Activated naive CD4-positive, alpha-beta T cell treated with anti-CD3 and anti-CD28 coated beads, Interleukin-2, amount 50 U/mL, for 24 hours (primary cell): ENCODE measurements around the gene MSH4.
"Not testable (repeated sequence)": the region's sequence is repeated elsewhere in the genome, so short reads cannot be mapped to it uniquely, and the experiment has no call there.

Source experiments
- H3K27ac Mint-ChIP-seq: one replicate; pipeline ENCODE4 v1.8.0; 2021; ENCODE audit warnings: mild to moderate bottlenecking, mixed read lengths
- H3K27me3 Mint-ChIP-seq: one replicate; pipeline ENCODE4 v1.8.0; 2021; ENCODE audit warnings: mixed read lengths
- H3K36me3 Mint-ChIP-seq: one replicate; pipeline ENCODE4 v1.8.0; 2021; ENCODE audit warnings: mixed read lengths
- H3K4me1 Mint-ChIP-seq: one replicate; pipeline ENCODE4 v1.8.0; 2021; ENCODE audit warnings: mixed read lengths
- H3K4me3 Mint-ChIP-seq: one replicate; pipeline ENCODE4 v1.8.0; 2021; ENCODE audit warnings: mild to moderate bottlenecking, mixed read lengths
- H3K9me3 Mint-ChIP-seq: one replicate; pipeline ENCODE4 v1.8.0; 2021; ENCODE audit warnings: mixed read lengths

MSH4 gene

GRCh38 chr1:75796376-75797272 lies at the start of gene MSH4:
Gene MSH4, plus strand, starts transcription at chr1:75796882. Its CDS starts 104 bp downstream, at chr1:75796986.
- Mint-ChIP-seq H3K4me3 (no peak within 1 kb of the TSS), H3K27me3 (no peaks in the 10 kb centered on the region), H3K36me3 (peaks cover 27% of the 10 kb centered on the region), H3K27ac (peak within 1 kb of the TSS; percentile 60), H3K4me1 (peaks cover 19% of the 10 kb centered on the region), H3K9me3 (no peaks in the 10 kb centered on the region)

GRCh38 chr1:75757210-75757609 lies 39.5 kb upstream of the MSH4 start:
- H3K9me3 Mint-ChIP-seq, H3K27ac Mint-ChIP-seq, H3K4me1 Mint-ChIP-seq, H3K27me3 Mint-ChIP-seq, H3K4me3 Mint-ChIP-seq: not testable (repeated sequence)
- H3K36me3 Mint-ChIP-seq, result peaks cover 36% of the 10 kb centered on the region

GRCh38 chr1:75758543-75758942 lies 38.1 kb upstream of the MSH4 start:
- not testable (repeated sequence) for H3K4me1 Mint-ChIP-seq, H3K27ac Mint-ChIP-seq, H3K27me3 Mint-ChIP-seq, H3K9me3 Mint-ChIP-seq, H3K4me3 Mint-ChIP-seq
- H3K36me3 Mint-ChIP-seq, result peaks cover 25% of the 10 kb centered on the region

- H3K36me3 Mint-ChIP-seq, result peaks cover 3% of the 10 kb centered on the region
- H3K27me3 Mint-ChIP-seq, result no peaks in the 10 kb centered on the region
- no peak overlapping the region for H3K27ac Mint-ChIP-seq
- H3K4me3 Mint-ChIP-seq, result no peak overlapping the region
- no peaks in the 10 kb centered on the region for H3K9me3 Mint-ChIP-seq
- no peaks in the 10 kb centered on the region for H3K4me1 Mint-ChIP-seq
These were observed 32.5 kb upstream of the MSH4 start for GRCh38 chr1:75764057-75764655.

GRCh38 chr1:75765697-75766355 lies 30.9 kb upstream of the MSH4 start:
- Mint-ChIP-seq H3K27me3 (no peaks in the 10 kb centered on the region), H3K4me3 (no peak overlapping the region), H3K9me3 (no peaks in the 10 kb centered on the region), H3K36me3 (peaks cover 3% of the 10 kb centered on the region), H3K4me1 (no peaks in the 10 kb centered on the region), H3K27ac (no peak overlapping the region)

GRCh38 chr1:75768016-75768415 lies 28.7 kb upstream of the MSH4 start:
- H3K27ac Mint-ChIP-seq, result no peak overlapping the region
- peaks cover 4% of the 10 kb centered on the region for H3K36me3 Mint-ChIP-seq
- peaks cover 2% of the 10 kb centered on the region for H3K27me3 Mint-ChIP-seq
- no peak overlapping the region for H3K4me3 Mint-ChIP-seq
- H3K4me1 Mint-ChIP-seq, result no peaks in the 10 kb centered on the region
- H3K9me3 Mint-ChIP-seq, result no peaks in the 10 kb centered on the region

GRCh38 chr1:75770761-75771160 lies 25.9 kb upstream of the MSH4 start:
- Mint-ChIP-seq H3K27ac (no peak overlapping the region), H3K9me3 (no peaks in the 10 kb centered on the region), H3K4me3 (no peak overlapping the region), H3K27me3 (peaks cover 4% of the 10 kb centered on the region), H3K4me1 (no peaks in the 10 kb centered on the region), H3K36me3 (peaks cover 6% of the 10 kb centered on the region)

- Mint-ChIP-seq H3K27me3 (peaks cover 4% of the 10 kb centered on the region), H3K4me1 (no peaks in the 10 kb centered on the region), H3K9me3 (no peaks in the 10 kb centered on the region), H3K36me3 (peaks cover 6% of the 10 kb centered on the region), H3K4me3 (no peak overlapping the region), H3K27ac (no peak overlapping the region)
These were observed 24.7 kb upstream of the MSH4 start for GRCh38 chr1:75771978-75772377.

GRCh38 chr1:75777812-75778211 lies 18.9 kb upstream of the MSH4 start:
- not testable (repeated sequence) for H3K4me1 Mint-ChIP-seq, H3K27me3 Mint-ChIP-seq, H3K36me3 Mint-ChIP-seq, H3K9me3 Mint-ChIP-seq, H3K4me3 Mint-ChIP-seq, H3K27ac Mint-ChIP-seq

- not testable (repeated sequence) for H3K4me1 Mint-ChIP-seq, H3K27ac Mint-ChIP-seq, H3K27me3 Mint-ChIP-seq, H3K4me3 Mint-ChIP-seq, H3K36me3 Mint-ChIP-seq, H3K9me3 Mint-ChIP-seq
These were observed 18.0 kb upstream of the MSH4 start for GRCh38 chr1:75778694-75779093.

GRCh38 chr1:75780183-75780582 lies 16.5 kb upstream of the MSH4 start:
- H3K4me1 Mint-ChIP-seq, H3K9me3 Mint-ChIP-seq, H3K4me3 Mint-ChIP-seq, H3K36me3 Mint-ChIP-seq, H3K27ac Mint-ChIP-seq, H3K27me3 Mint-ChIP-seq: not testable (repeated sequence)

- H3K4me1 Mint-ChIP-seq, result peaks cover 11% of the 10 kb centered on the region
- H3K36me3 Mint-ChIP-seq, result peaks cover 18% of the 10 kb centered on the region
- H3K9me3 Mint-ChIP-seq, H3K27me3 Mint-ChIP-seq: not testable (repeated sequence)
- H3K27ac Mint-ChIP-seq, result peak overlapping the region; percentile 66
- H3K4me3 Mint-ChIP-seq, result peak overlapping the region; percentile 47
These were observed 12.8 kb upstream of the MSH4 start for GRCh38 chr1:75783920-75784319.

- Mint-ChIP-seq H3K27me3 (no peaks in the 10 kb centered on the region), H3K27ac (peak overlapping the region; percentile 94), H3K4me3 (peak overlapping the region; percentile 95), H3K9me3 (no peaks in the 10 kb centered on the region), H3K36me3 (peaks cover 32% of the 10 kb centered on the region), H3K4me1 (peaks cover 27% of the 10 kb centered on the region)
These were observed 11.2 kb upstream of the MSH4 start for GRCh38 chr1:75785320-75785982.

- H3K4me1 Mint-ChIP-seq, result peaks cover 33% of the 10 kb centered on the region
- peaks cover 36% of the 10 kb centered on the region for H3K36me3 Mint-ChIP-seq
- H3K9me3 Mint-ChIP-seq, result no peaks in the 10 kb centered on the region
- H3K27ac Mint-ChIP-seq, result peak within 1 kb of the TSS; percentile 94
- peak within 1 kb of the TSS; percentile 95 for H3K4me3 Mint-ChIP-seq
- no peaks in the 10 kb centered on the region for H3K27me3 Mint-ChIP-seq
These were observed 10.5 kb upstream of the MSH4 start, which contains the start of gene RABGGTB for GRCh38 chr1:75785983-75786853. Gene RABGGTB, plus strand, starts transcription at chr1:75786256. Its CDS starts 16 bp downstream, at chr1:75786272.
